Mucosa of rectum (tissue), 2 donors: ENCODE results near the gene ZBTB2.

ENCODE experiments used
- H3K27ac ChIP-seq, 2 donors: one replicate each; pipeline ENCODE4 v1.7.0; 2013; ENCODE audit warnings: inconsistent platforms in 2 of 2, low read depth in 2 of 2, low read length in 2 of 2
- H3K27me3 ChIP-seq, 2 donors: one replicate each; pipeline ENCODE4 v1.7.0; 2013; ENCODE audit warnings: low read length in 2 of 2; ENCODE audit not compliant: control insufficient read depth in 2 of 2, insufficient read depth in 2 of 2
- H3K36me3 ChIP-seq, 2 donors: one replicate each; pipeline ENCODE4 v1.7.0; 2013; ENCODE audit warnings: low read length in 2 of 2; ENCODE audit not compliant: control insufficient read depth in 2 of 2, insufficient read depth in 2 of 2
- H3K4me1 ChIP-seq, 2 donors: one replicate each; pipeline ENCODE4 v1.7.0; 2013; ENCODE audit warnings: low read length in 2 of 2, mild to moderate bottlenecking in 1 of 2; ENCODE audit not compliant: control insufficient read depth in 2 of 2, insufficient read depth in 2 of 2
- H3K4me3 ChIP-seq, 2 donors: one replicate each; pipeline ENCODE4 v1.7.0; 2013; ENCODE audit warnings: low read length in 2 of 2
- H3K9ac ChIP-seq, 2 donors: one replicate each; pipeline ENCODE4 v1.7.0; 2013; ENCODE audit warnings: low read length in 2 of 2, low read depth in 1 of 2, mild to moderate bottlenecking in 1 of 2
- H3K9me3 ChIP-seq, 2 donors: one replicate each; pipeline ENCODE4 v1.7.0; 2013; ENCODE audit warnings: low read length in 2 of 2; ENCODE audit not compliant: control insufficient read depth in 2 of 2
- donor health status: healthy.
- donor health status: Normal muscosa, but diverticular disease.

ZBTB2 gene

DNA sequence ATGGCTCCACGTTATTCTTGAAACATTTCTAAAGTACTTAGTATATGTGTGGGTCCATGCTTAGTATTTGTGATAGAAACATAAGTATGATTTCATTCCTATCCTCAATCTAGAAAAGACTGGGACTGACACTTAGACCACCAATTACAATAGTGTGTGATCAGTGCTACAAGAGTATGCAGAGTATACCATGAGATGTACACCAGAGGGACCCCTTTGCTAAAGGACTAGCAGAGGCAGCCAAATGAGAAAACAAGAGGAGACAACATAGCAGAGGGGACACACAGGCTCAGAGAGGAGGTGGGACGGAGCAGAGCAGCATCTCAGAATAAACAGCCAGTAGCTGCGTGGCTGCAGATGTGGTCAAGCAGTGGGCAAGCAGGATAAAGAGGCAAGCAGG is 39.5 kb upstream of the ZBTB2 start:
- Histone ChIP-seq H3K36me3 (peaks cover 30 to 36% of the 10 kb centered on the region in 2 donors), H3K4me3 (no peak overlapping the region), H3K27me3 (no peaks in the 10 kb centered on the region), H3K9me3 (no peaks in the 10 kb centered on the region), H3K27ac (no peak overlapping the region), H3K4me1 (no peaks in the 10 kb centered on the region), H3K9ac (no peak overlapping the region)

DNA sequence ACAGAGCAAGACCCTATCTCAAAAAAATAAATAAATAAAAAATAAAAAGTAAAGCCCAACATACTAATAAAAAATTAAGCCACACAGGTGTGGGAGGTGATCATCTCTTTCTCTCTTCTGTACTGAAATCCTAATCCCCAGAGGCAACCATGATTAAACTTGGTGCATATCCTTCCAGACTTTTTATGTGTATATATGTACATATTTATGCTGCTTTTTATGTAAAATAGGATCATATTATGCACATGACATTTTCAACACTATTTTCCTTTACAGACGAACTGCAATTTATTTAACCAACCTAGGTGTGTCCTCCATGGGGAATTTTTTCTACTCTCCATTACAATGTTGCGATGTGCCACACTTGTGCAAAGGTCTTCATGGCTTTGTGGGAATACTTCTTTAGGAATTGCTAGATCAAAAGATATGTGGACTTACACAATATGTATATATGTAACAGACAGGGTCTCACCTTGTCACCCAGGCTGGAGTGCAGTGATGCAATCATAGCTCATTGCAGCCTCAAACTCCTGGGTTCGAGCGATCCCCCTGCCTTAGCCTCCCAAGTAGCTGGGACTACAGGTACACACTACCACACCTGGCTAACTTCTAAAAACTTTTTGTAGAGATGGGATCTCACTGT is 36.9 kb upstream of the ZBTB2 start:
- peaks cover 34 to 42% of the 10 kb centered on the region in 2 donors for H3K36me3 ChIP-seq

DNA sequence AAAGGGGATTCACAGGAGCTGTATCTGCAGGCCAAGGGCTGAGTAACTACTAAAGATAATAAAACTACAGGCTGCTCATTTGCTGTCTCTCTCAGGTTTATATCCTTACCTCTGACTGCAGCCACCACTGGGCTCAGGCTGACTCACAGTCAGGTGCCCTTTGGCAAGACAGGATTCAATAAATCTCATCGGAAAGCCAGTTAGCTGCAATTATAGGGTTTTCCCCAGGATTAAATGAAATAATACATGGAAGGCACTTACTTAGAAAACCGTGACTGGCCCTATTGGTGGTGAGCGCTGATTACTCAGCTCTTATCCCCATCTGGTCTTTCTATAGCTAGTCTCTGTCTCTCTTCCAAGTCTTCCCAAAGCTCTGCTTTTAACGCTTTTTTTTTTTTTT is 34.2 kb upstream of the ZBTB2 start:
- H3K36me3 ChIP-seq, result peaks cover 22 to 43% of the 10 kb centered on the region in 2 donors

More for the DNA sequence above, 36.9 kb upstream of the ZBTB2 start:
- no peak overlapping the region for H3K9ac ChIP-seq
- no peak overlapping the region for H3K27ac ChIP-seq
- H3K4me3 ChIP-seq, result no peak overlapping the region
- no peaks in the 10 kb centered on the region for H3K4me1 ChIP-seq
- H3K27me3 ChIP-seq, result no peaks in the 10 kb centered on the region
- H3K9me3 ChIP-seq, result no peaks in the 10 kb centered on the region

DNA sequence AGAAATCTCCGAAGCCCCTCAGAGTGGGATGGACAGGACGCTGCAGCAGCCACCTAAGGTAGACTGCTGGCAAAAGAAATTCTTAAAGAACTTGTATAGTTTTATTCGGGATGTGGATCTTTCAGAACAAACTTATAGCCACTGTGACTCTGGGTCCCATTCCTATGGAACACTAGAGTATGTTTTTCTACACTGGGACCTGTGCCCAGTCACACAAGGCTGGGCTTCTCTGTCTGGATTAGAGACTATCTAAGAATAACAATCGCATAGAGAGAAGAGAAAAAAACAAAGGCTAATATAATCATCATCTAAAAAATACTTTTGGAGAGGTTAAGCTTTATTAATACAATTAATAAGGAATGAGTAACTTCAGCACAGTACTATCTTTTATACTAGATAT is 31.6 kb upstream of the ZBTB2 start:
- Histone ChIP-seq H3K27me3 (no peaks in the 10 kb centered on the region), H3K27ac (no peak overlapping the region), H3K4me3 (no peak overlapping the region), H3K4me1 (no peaks in the 10 kb centered on the region), H3K36me3 (peaks cover 18 to 35% of the 10 kb centered on the region in 2 donors), H3K9ac (no peak overlapping the region), H3K9me3 (no peaks in the 10 kb centered on the region)

More for the DNA sequence above, 34.2 kb upstream of the ZBTB2 start:
- H3K9ac ChIP-seq, result no peak overlapping the region
- no peaks in the 10 kb centered on the region for H3K27me3 ChIP-seq
- no peak overlapping the region for H3K4me3 ChIP-seq
- H3K27ac ChIP-seq, result no peak overlapping the region
- no peaks in the 10 kb centered on the region for H3K4me1 ChIP-seq
- H3K9me3 ChIP-seq, result no peaks in the 10 kb centered on the region

DNA sequence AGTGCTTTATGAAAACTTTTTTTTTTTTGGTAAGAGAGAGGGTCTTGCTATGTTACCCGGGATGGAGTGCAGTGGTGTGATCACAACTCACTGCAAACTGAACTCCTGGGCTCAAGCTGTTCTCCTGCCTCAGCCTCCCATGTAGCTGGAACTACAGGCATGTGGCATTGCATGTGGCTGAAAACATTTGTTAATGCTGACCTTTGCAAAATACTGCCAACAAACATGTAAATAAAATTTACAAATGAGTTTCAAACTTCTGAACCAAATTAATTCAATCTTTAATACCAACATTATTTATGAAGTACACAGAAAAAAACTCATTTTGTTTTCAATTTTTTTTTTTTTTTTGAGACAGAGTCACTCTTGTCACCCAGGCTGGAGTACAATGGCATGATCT is 26.1 kb upstream of the ZBTB2 start:
- no peak overlapping the region for H3K27ac ChIP-seq
- H3K36me3 ChIP-seq, result peaks cover 33 to 52% of the 10 kb centered on the region in 2 donors
- no peaks in the 10 kb centered on the region for H3K9me3 ChIP-seq
- H3K27me3 ChIP-seq, result no peaks in the 10 kb centered on the region
- H3K4me3 ChIP-seq, result no peak overlapping the region
- H3K9ac ChIP-seq, result no peak overlapping the region
- H3K4me1 ChIP-seq, result no peaks in the 10 kb centered on the region

DNA sequence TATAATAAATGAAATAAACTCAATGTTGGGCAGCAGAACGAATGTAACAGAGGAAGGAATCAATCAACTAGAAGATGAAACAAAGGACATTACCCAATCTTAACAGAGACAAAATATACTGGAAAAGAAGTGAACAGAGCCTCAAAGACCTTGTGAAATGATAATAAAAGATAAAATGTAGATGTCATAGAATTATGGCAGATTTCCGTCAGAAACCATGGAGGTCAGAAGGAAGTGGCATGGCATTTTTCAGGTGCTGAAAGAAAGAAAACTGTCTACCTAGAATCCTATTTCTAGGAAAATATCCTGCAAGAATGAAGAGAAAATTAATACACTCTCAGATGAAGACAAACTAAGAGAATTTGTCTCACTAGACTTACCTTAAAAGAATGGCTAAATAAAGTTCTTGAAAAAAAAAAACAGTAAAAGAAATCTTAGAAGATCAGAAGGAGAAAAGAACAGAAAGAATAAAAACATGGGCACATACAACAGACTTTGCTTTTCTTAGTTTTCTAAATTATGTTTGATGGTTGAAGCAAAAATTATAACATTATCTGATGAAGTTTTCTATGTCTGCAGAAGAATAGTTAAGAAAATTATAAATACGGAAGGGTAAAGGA is 23.4 kb upstream of the ZBTB2 start:
- H3K27me3 ChIP-seq, result no peaks in the 10 kb centered on the region
- H3K9ac ChIP-seq, result no peak overlapping the region
- H3K4me3 ChIP-seq, result no peak overlapping the region
- no peak overlapping the region for H3K27ac ChIP-seq
- H3K4me1 ChIP-seq, result no peaks in the 10 kb centered on the region
- H3K9me3 ChIP-seq, result no peaks in the 10 kb centered on the region
- H3K36me3 ChIP-seq, result peaks cover 33 to 39% of the 10 kb centered on the region in 2 donors

DNA sequence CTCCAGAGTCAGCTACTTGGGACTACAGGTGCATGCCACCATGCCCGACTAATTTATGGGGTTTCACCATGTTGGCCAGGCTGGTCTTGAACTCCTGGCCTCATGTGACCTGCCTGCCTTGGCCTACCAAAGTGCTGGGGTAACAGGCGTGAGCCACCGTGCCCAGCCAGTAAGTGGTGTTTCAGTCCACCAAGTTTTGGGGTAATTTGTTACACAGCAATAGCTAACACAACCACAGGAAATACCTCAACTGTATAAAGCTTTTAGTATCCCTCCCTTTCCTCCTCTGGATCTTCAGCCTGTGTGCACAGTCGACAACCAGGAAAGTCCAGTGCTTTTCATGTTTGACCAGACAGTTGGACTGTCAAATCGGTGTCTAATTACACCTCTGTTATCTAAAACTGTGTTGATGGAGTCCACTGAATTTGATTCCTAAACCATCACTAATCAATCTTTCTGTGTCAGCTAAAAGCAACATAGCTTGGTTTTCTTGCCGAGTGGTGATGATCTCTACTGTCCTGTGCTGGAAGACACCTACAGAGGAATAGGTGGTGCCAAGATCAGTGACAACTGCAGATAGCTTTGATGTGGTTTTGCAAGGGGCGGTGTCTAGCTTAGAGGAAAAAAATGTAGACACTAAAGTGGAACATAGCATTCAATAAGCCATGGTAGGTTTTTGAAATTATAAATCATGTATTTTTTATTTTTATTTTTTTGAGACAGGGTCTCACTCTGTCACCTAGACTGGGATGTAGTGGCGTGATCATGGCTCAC is 22.2 kb upstream of the ZBTB2 start:
- Histone ChIP-seq H3K9ac (no peak overlapping the region), H3K27me3 (no peaks in the 10 kb centered on the region), H3K9me3 (no peaks in the 10 kb centered on the region), H3K4me1 (no peaks in the 10 kb centered on the region), H3K36me3 (peaks cover 33 to 38% of the 10 kb centered on the region in 2 donors), H3K27ac (no peak overlapping the region), H3K4me3 (no peak overlapping the region)

DNA sequence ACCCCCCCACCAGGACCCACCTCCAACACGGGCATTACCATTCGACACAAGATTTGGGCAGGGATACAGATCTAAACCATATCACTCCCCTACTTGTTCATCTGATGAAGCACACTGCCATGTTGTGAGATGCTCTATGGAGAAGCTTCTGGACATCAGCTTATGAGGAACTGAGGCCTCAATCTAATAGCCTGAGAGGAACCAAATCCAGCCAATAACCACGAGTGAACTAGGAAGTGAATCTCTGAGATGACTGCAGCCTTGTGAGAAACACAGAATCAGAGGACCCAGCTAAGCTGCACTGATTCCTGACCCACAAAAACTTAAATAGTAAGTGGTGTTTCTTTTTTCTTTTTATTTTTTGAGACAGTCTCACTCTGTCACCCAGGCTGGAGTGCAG is 21.6 kb upstream of the ZBTB2 start:
- no peaks in the 10 kb centered on the region for H3K27me3 ChIP-seq
- no peak overlapping the region for H3K27ac ChIP-seq
- H3K9me3 ChIP-seq, result no peaks in the 10 kb centered on the region
- H3K4me1 ChIP-seq, result no peaks in the 10 kb centered on the region
- H3K36me3 ChIP-seq, result peaks cover 33 to 40% of the 10 kb centered on the region in 2 donors
- H3K4me3 ChIP-seq, result no peak overlapping the region
- no peak overlapping the region for H3K9ac ChIP-seq

DNA sequence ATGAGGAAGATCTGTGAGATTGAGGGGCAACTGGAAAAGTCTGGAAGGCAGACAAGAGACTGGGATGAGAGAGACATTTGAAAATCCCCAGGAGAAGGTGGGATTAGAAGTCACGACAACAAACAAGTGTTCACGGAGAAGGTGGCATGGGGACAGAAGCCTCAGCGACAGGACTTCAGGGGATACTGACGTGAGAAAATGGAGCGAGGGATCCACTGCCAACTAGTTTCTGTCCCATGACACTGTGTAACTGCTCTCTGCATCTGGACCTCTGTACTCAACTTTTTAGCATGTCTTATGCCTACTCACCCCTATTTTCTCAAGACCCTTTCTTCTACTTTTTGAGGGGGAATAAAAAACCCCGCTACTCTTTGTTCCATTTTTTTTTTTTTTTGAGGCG is 18.3 kb upstream of the ZBTB2 start:
- peaks cover 17 to 27% of the 10 kb centered on the region in 2 donors for H3K36me3 ChIP-seq
- no peak overlapping the region for H3K9ac ChIP-seq
- H3K9me3 ChIP-seq, result no peaks in the 10 kb centered on the region
- no peak overlapping the region for H3K4me3 ChIP-seq
- no peaks in the 10 kb centered on the region for H3K27me3 ChIP-seq
- no peak overlapping the region for H3K27ac ChIP-seq
- no peaks in the 10 kb centered on the region for H3K4me1 ChIP-seq

DNA sequence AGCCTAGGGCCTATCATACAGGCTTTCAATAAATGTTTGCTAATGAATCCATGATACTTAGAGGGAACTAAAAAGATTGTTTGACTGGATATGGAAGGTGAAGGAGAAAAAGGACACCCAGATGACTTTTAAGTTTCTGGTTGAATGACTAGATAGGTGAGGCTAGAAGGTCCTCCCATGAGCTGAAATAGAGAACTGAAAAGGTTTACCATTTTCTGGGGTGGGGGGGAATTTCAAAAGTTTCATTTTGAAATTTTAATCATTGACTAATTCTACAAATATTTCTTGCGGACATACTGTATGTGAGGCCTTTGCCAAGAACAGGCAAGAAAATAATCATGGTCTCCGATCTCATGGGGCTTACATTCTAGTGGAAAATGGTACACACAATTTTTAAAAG is 17.9 kb upstream of the ZBTB2 start:
- Histone ChIP-seq H3K27me3 (no peaks in the 10 kb centered on the region), H3K9me3 (no peaks in the 10 kb centered on the region), H3K27ac (no peak overlapping the region), H3K9ac (no peak overlapping the region), H3K4me1 (no peaks in the 10 kb centered on the region), H3K4me3 (no peak overlapping the region), H3K36me3 (peaks cover 13 to 27% of the 10 kb centered on the region in 2 donors)
